HUES64 (cell line): ENCODE data around the gene PRPSAP1.
A peak's percentile ranks its signal among the peaks of the same experiment; 100 is the strongest.

Experiments used
- H3K27ac ChIP-seq: 2 replicates; pipeline ENCODE4 v1.7.0; 2013; ENCODE audit warnings: low read depth, low read length, inconsistent platforms
- H3K27me3 ChIP-seq: 2 replicates; pipeline ENCODE4 v1.6.1; 2013; ENCODE audit warnings: mild to moderate bottlenecking, low read length; ENCODE audit not compliant: insufficient read depth
- H3K36me3 ChIP-seq: 2 replicates; pipeline ENCODE4 v1.6.1; 2013; ENCODE audit warnings: mild to moderate bottlenecking, low read length; ENCODE audit not compliant: insufficient read depth
- H3K4me1 ChIP-seq: 2 replicates; pipeline ENCODE4 v1.6.1; 2013; ENCODE audit warnings: mild to moderate bottlenecking, low read length, moderate library complexity; ENCODE audit not compliant: insufficient read depth
- H3K4me3 ChIP-seq: 2 replicates; pipeline ENCODE4 v1.5.1; 2013; ENCODE audit warnings: mild to moderate bottlenecking, low read length, moderate library complexity
- H3K9ac ChIP-seq: 2 replicates; pipeline ENCODE4 v1.6.1; 2013; ENCODE audit warnings: mild to moderate bottlenecking, low read depth, low read length
- H3K9me3 ChIP-seq: 2 replicates; pipeline ENCODE4 v1.6.1; 2013; ENCODE audit warnings: low read depth, low read length; ENCODE audit not compliant: insufficient read depth
- WGBS: fragments of 150-250, 120-280 bp; methylation state at CpG from one replicate; pipeline ENCODE4 v1.1.7; 2013; ENCODE audit warnings: missing lambda C conversion rate; 5-methylcytosine and 5-hydroxymethylcytosine counted together

PRPSAP1 gene

GRCh38 chr17:76388966-76389888, 35.5 kb upstream of the PRPSAP1 start:
- 0 out of 2 replicates have a peak overlapping the region, but pooled peaks have one; percentile 8 for H3K9ac ChIP-seq
- H3K27ac ChIP-seq, result peak overlapping the region; percentile 54; the same call in 1 of the 2 replicates
- WGBS, result 79% methylated on average over 15 of the region's 16 CpGs
- H3K4me3 ChIP-seq, result no peak overlapping the region
- H3K4me1 ChIP-seq, result peaks cover 16% of the 10 kb centered on the region
- peaks cover 32% of the 10 kb centered on the region for H3K36me3 ChIP-seq
- peaks cover 21% of the 10 kb centered on the region for H3K27me3 ChIP-seq
- H3K9me3 ChIP-seq, result no peaks in the 10 kb centered on the region

- no peaks in the 10 kb centered on the region for H3K9me3 ChIP-seq
- H3K9ac ChIP-seq, result no peak overlapping the region
- 96% methylated on average over 31 of the region's 31 CpGs for WGBS
- H3K27me3 ChIP-seq, result peaks cover 42% of the 10 kb centered on the region
- no peak overlapping the region for H3K4me3 ChIP-seq
- peaks cover 20% of the 10 kb centered on the region; the same call in 1 of the 2 replicates for H3K36me3 ChIP-seq
- H3K4me1 ChIP-seq, result peaks cover 17% of the 10 kb centered on the region
- no peak overlapping the region for H3K27ac ChIP-seq
These were observed 33.5 kb upstream of the PRPSAP1 start for GRCh38 chr17:76386966-76387765.

DNA sequence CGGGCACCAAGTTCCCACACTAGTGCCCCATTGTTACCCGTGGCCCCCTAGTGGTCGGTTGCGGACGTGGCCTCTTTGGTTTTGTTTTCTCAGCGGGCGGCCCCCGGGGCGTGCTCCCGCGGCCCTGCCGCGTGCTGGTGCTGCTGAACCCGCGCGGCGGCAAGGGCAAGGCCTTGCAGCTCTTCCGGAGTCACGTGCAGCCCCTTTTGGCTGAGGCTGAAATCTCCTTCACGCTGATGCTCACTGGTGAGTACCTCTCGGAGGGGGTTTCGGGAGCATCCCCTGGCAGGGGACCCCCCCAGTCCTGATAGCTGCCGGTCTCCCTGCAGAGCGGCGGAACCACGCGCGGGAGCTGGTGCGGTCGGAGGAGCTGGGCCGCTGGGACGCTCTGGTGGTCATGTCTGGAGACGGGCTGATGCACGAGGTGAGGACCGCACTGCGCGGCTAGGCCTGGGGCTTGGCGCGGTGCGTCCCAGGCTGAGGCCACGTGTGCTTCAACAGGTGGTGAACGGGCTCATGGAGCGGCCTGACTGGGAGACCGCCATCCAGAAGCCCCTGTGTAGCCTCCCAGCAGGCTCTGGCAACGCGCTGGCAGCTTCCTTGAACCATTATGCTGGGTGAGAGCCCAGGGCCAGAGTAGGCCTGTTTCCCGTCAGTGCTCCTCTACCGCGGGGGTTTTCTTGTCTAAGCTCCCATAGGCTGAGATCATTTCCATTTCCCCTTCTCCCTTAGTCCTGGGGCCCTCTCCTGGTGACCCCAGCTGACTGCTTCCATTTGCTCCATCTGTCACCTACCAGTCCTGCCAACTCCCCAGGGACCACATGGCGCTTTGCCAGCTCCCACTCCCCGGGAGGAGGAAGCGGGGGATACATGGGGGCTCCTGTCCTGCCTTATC, 32.4 kb upstream of the PRPSAP1 start:
- no peak overlapping the region for H3K9ac ChIP-seq
- H3K4me1 ChIP-seq, result peaks cover 23% of the 10 kb centered on the region
- H3K9me3 ChIP-seq, result no peaks in the 10 kb centered on the region
- WGBS, result 57% methylated on average over 52 of the region's 52 CpGs
- H3K36me3 ChIP-seq, result peaks cover 11% of the 10 kb centered on the region; the same call in 1 of the 2 replicates
- peak overlapping the region; percentile 61; the same call in 1 of the 2 replicates for H3K4me3 ChIP-seq
- H3K27ac ChIP-seq, result no peak overlapping the region
- peaks cover 46% of the 10 kb centered on the region for H3K27me3 ChIP-seq

- Histone ChIP-seq H3K9ac (0 out of 2 replicates have a peak overlapping the region, but pooled peaks have one; percentile 56), H3K36me3 (0 out of 2 replicates have a peak, but pooled peaks cover 3% of the 10 kb centered on the region), H3K4me3 (peak overlapping the region; percentile 61), H3K9me3 (no peaks in the 10 kb centered on the region), H3K4me1 (peaks cover 24% of the 10 kb centered on the region), H3K27me3 (peaks cover 46% of the 10 kb centered on the region), H3K27ac (no peak overlapping the region)
- 6% methylated on average over 74 of the region's 74 CpGs for WGBS
These were observed 31.5 kb upstream of the PRPSAP1 start for GRCh38 chr17:76384987-76385891.

DNA sequence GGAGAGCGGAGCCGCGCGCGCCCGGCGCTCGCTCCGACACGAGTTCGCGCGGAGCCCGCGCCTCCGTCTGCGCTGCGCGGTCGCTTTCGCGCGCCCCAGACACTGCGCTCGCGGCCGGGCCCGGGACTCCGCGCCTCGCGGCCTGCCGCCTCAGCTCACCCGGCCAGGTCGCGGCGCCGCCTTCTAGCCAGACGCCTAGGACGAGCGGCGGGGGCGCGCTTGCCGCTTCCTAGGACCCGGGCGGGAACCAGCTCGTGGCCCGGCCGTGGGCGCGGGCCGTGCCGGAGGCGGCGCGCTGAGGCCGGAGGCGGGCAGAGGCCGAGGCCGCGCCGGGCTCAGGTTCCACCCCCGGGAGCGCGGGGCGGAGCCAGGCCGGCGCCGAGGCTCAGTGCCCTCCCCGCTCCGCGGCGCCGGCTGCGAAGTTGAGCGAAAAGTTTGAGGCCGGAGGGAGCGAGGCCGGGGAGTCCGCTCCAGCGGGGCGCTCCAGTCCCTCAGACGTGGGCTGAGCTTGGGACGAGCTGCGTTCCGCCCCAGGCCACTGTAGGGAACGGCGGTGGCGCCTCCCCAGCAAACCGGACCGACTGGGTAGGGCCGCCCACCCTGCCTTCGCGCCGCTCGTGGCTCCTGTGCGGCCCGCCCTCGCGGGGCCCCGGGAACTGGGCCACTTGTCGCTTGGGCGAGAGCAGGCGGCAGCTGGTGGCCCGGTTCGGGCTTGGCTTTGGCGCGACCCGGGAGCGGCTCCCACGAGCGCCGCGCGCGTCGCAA, 30.7 kb upstream of the PRPSAP1 start, which contains the start of gene SPHK1:
Gene SPHK1 (plus strand): TSS at position 388 of the 765 bp plus-strand sequence. CDS start 1,036 bp downstream, outside the sequence.
- Histone ChIP-seq H3K9me3 (no peaks in the 10 kb centered on the region), H3K4me1 (peaks cover 16% of the 10 kb centered on the region), H3K36me3 (no peaks in the 10 kb centered on the region), H3K27me3 (peaks cover 46% of the 10 kb centered on the region), H3K27ac (no peak within 1 kb of the TSS), H3K9ac (peak within 1 kb of the TSS; percentile 56), H3K4me3 (peak within 1 kb of the TSS; percentile 61)
- under 1% methylated on average over 118 of the region's 118 CpGs for WGBS

DNA sequence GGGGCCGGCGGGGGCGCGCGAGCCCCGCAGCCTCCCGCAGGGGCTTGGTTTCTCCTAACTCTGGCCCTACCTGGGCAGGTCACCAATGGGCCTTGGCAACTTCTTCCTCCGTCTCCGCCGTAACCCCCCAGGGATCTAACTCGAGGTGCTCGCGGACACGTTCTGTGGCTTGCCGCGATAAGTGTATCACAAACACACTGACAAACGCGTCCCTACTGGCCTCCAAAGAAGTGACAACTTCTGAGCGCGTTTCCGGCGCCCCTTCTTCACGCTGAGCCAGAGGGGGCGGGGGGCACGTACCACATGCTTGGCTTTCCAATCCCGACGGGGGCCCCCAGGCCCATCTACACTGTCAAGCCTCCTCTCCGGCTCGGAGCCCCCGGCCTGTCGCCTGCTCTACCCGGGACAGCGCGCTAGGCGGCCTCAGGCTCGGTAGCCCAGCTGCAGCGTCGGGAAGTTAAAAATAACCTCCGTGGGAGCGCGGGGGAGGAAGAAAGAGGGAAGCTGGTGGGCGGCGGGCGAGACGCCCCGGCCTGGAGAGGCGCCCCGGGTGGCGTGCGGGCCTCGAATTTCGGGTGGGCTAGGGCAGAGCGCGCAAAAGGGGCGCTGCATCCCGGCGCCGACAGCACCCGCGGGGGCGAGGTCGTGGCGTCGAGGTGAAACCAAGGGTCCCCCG, 30.0 kb upstream of the PRPSAP1 start:
- Histone ChIP-seq H3K27me3 (peaks cover 46% of the 10 kb centered on the region), H3K4me1 (peaks cover 8% of the 10 kb centered on the region; the same call in 1 of the 2 replicates), H3K9ac (peak overlapping the region; percentile 56; the same call in 1 of the 2 replicates), H3K4me3 (peak overlapping the region; percentile 61), H3K36me3 (no peaks in the 10 kb centered on the region), H3K27ac (no peak overlapping the region), H3K9me3 (no peaks in the 10 kb centered on the region)
- WGBS, result under 1% methylated on average over 65 of the region's 65 CpGs

- Histone ChIP-seq H3K9me3 (no peaks in the 10 kb centered on the region), H3K4me3 (peak overlapping the region; percentile 61), H3K36me3 (no peaks in the 10 kb centered on the region), H3K9ac (peak overlapping the region; percentile 15; the same call in 1 of the 2 replicates), H3K4me1 (peaks cover 8% of the 10 kb centered on the region; the same call in 1 of the 2 replicates), H3K27me3 (peaks cover 46% of the 10 kb centered on the region), H3K27ac (no peak overlapping the region)
- WGBS, result under 1% methylated on average over 80 of the region's 80 CpGs
These were observed 29.3 kb upstream of the PRPSAP1 start for GRCh38 chr17:76382803-76383545.

DNA sequence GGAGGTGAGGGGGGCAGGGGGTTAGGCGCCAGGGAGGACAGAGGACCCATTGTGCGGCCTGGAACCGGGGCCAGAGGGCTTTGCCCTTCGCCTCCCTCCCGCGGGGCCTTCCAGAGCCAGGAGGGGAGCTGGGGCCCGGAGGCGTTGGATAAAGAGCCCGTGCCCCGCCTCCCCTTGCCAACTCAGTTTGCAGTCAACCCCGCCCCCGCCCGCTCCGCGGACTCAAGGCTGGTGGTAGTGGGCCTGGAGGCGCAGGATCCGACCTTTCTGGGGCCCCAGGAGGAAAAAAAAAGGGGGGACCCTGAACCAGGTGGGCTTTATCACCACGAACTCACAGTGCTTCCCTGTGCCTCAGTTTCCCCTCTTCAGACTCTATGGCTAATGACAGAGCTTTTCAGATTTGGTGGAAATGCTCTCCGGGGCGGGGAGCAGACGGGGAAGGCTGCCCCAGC, 28.7 kb upstream of the PRPSAP1 start:
- H3K4me1 ChIP-seq, result peaks cover 8% of the 10 kb centered on the region; the same call in 1 of the 2 replicates
- no peak overlapping the region for H3K27ac ChIP-seq
- WGBS, result under 1% methylated on average over 21 of the region's 21 CpGs
- no peaks in the 10 kb centered on the region for H3K36me3 ChIP-seq
- no peaks in the 10 kb centered on the region for H3K9me3 ChIP-seq
- peak overlapping the region; percentile 15; the same call in 1 of the 2 replicates for H3K9ac ChIP-seq
- peaks cover 46% of the 10 kb centered on the region for H3K27me3 ChIP-seq
- peak overlapping the region; percentile 61 for H3K4me3 ChIP-seq
